ENCODE results near the gene BIVM.
"Not testable (repeated sequence)": the region's sequence is repeated elsewhere in the genome, so short reads cannot be mapped to it uniquely, and the experiment has no call there.

Gene BIVM

GRCh38 chr13:102798581-102799425 is at the start of gene BIVM, which contains the start of gene POGLUT2:
BIVM (plus strand) TSS chr13:102799119; CDS start chr13:102807268, 8,149 bp downstream.
POGLUT2 (minus strand) TSS chr13:102798976; CDS start chr13:102798670, 306 bp downstream.
- peak; percentile 62 for DNase-seq

GRCh38 chr13:102751886-102752285 is 47.0 kb upstream of the BIVM start:
- DNase-seq = no peak

GRCh38 chr13:102757006-102757405 is 41.9 kb upstream of the BIVM start:
- DNase-seq = no peak

- no peak for DNase-seq
Measured at GRCh38 chr13:102758842-102759241, 40.1 kb upstream of the BIVM start.

- no peak for DNase-seq
Measured at GRCh38 chr13:102761071-102761470, 37.8 kb upstream of the BIVM start.

- no peak for DNase-seq
Measured at GRCh38 chr13:102763741-102764140, 35.2 kb upstream of the BIVM start.

- DNase-seq = no peak
Measured at GRCh38 chr13:102768909-102769308, 30.0 kb upstream of the BIVM start.

GRCh38 chr13:102769679-102770078 is 29.2 kb upstream of the BIVM start:
- DNase-seq = no peak

- DNase-seq = no peak
Measured at GRCh38 chr13:102770435-102770834, 28.5 kb upstream of the BIVM start.

- no peak for DNase-seq
Measured at GRCh38 chr13:102771298-102772041, 27.4 kb upstream of the BIVM start.

- DNase-seq = no peak
Measured at GRCh38 chr13:102772042-102772425, 26.9 kb upstream of the BIVM start.

GRCh38 chr13:102773441-102774213 is 25.3 kb upstream of the BIVM start, which contains the start of gene TEX30:
TEX30 (minus strand) TSS chr13:102773786; CDS start chr13:102770026, 3,760 bp downstream.
- peak; percentile 92 for DNase-seq

GRCh38 chr13:102774214-102774568 is 24.7 kb upstream of the BIVM start:
- no peak for DNase-seq

- DNase-seq = no peak
Measured at GRCh38 chr13:102774591-102775520, 24.1 kb upstream of the BIVM start.

- DNase-seq = no peak
Measured at GRCh38 chr13:102776271-102776670, 22.6 kb upstream of the BIVM start.

GRCh38 chr13:102777736-102778135 is 21.2 kb upstream of the BIVM start:
- DNase-seq = no peak

GRCh38 chr13:102779436-102780159 is 19.3 kb upstream of the BIVM start:
- DNase-seq = no peak

GRCh38 chr13:102780656-102781055 is 18.3 kb upstream of the BIVM start:
- DNase-seq = not testable (repeated sequence)

GRCh38 chr13:102781591-102781990 is 17.3 kb upstream of the BIVM start:
- DNase-seq = no peak

GRCh38 chr13:102784483-102784882 is 14.4 kb upstream of the BIVM start:
- no peak for DNase-seq

GRCh38 chr13:102788683-102789082 is 10.2 kb upstream of the BIVM start:
- DNase-seq = no peak

Measured in activated CD4-positive, CD25-positive, alpha-beta regulatory T cell treated with anti-CD3 and anti-CD28 coated beads, Interleukin-2, amount 50 U/mL, for 72 hours (primary cell).